ENCODE results near the gene HDGFL1. TPM values are rescaled to one million over a fixed set of nuclear protein-coding genes. Genes with fewer than 3 reads are reported as not detected.

HDGFL1 gene
- total RNA-seq, 1 experiment from 2014 or later, result not detected

DNA sequence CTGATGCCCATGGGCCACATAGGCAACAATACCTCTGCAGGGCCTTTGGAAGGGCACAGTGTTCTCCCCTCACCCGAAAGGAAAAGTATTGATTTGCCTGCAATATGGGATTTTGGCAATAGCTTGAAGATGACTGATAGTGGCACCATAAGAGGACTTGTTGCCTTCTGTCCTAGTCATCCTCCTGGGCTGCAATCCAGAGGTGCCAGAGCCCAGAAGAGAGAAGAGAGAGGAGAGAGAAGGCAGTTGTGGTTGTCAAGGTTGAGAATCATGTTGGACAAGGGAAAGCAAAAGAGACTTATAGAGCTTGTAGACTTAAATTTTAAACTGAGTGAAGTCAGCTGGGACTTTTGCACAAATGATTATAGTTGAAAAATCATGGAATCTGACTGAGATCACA lies 14.6 kb downstream of the HDGFL1 start (continued):
- TF ChIP-seq AFF4 (CRISPR knock-in tag; IDR thresholded peaks at IDR 0.05; ENCODE audit: borderline replicate concordance), result no peak

DNA sequence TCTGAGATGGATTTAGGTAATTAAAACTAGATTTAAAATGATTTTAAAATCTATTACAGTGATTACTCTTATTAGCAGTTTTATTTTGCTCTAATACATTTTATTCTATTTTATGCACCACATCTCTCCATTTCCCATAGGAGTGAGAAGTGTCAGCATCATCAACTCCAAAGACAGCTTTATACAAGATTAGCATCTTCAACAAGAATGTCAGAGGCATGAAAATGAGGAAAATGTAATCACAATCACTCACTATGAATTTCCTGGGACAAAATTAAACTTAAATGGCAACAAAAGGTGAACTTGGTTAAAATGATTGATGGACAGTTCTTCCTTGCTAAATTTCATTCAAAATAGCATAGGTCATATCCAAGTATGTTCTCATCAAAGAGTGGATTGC lies 19.8 kb downstream of the HDGFL1 start:
- DNase-seq (ENCODE audit: low spot score) (no peak), ATAC-seq (no peak)
- no peak overlapping the region for H3K27ac Mint-ChIP-seq
- no peaks in the 10 kb centered on the region for H3K27me3 Mint-ChIP-seq (ENCODE audit: low read depth)
- POLR2A ChIA-PET, result no interaction called here
- H3K9me3 Mint-ChIP-seq, result no peaks in the 10 kb centered on the region
- H3K36me3 Mint-ChIP-seq, result no peaks in the 10 kb centered on the region
- no peak overlapping the region for H3K4me3 Mint-ChIP-seq
- CTCF ChIA-PET, result no interaction called here
- H3K4me1 Mint-ChIP-seq, result peaks cover 16% of the 10 kb centered on the region
- TF ChIP-seq ZNF138 (CRISPR knock-in tag; conservative IDR thresholded peaks at IDR 0.05), result no peak
- no peak for TF ChIP-seq ZNF317 (CRISPR knock-in tag; IDR thresholded peaks at IDR 0.05; ENCODE audit: borderline replicate concordance, low read depth)
- TF ChIP-seq EMX1 (CRISPR knock-in tag; IDR thresholded peaks at IDR 0.05), result no peak
- no peak for TF ChIP-seq OVOL2 (CRISPR knock-in tag; IDR thresholded peaks at IDR 0.05; ENCODE audit: borderline replicate concordance)
- no peak for TF ChIP-seq JAZF1 (CRISPR knock-in tag; IDR thresholded peaks at IDR 0.05)
- TF ChIP-seq ATF1 (CRISPR knock-in tag; IDR thresholded peaks at IDR 0.05), result no peak
- no peak for TF ChIP-seq GABPB1 (CRISPR knock-in tag; IDR thresholded peaks at IDR 0.05)
- TF ChIP-seq ETV6 (CRISPR knock-in tag; IDR thresholded peaks at IDR 0.05), result no peak
- no peak for TF ChIP-seq NR2C2 (CRISPR knock-in tag; IDR thresholded peaks at IDR 0.05)
- TF ChIP-seq FOXJ3 (CRISPR knock-in tag; IDR thresholded peaks at IDR 0.05; ENCODE audit: borderline replicate concordance), result no peak
- TF ChIP-seq PRRX2 (CRISPR knock-in tag; IDR thresholded peaks at IDR 0.05), result no peak

- Mint-ChIP-seq H3K9me3 (0 out of 2 replicates have a peak, but pooled peaks cover 3% of the 10 kb centered on the region), H3K27me3 (ENCODE audit: low read depth) (no peaks in the 10 kb centered on the region), H3K27ac (no peak overlapping the region), H3K36me3 (no peaks in the 10 kb centered on the region), H3K4me1 (peaks cover 6% of the 10 kb centered on the region), H3K4me3 (no peak overlapping the region)
- ChIA-PET POLR2A (no interaction called here), CTCF (no interaction called here)
- TF ChIP-seq CREM (CRISPR knock-in tag; IDR thresholded peaks at IDR 0.05) (no peak), GTF2I (CRISPR knock-in tag; conservative IDR thresholded peaks at IDR 0.05) (no peak), NR1H2 (CRISPR knock-in tag; IDR thresholded peaks at IDR 0.05) (no peak), ELF4 (CRISPR knock-in tag; IDR thresholded peaks at IDR 0.05; ENCODE audit: low read depth) (no peak), FOXJ3 (CRISPR knock-in tag; IDR thresholded peaks at IDR 0.05; ENCODE audit: borderline replicate concordance) (no peak), USF1 (CRISPR knock-in tag; IDR thresholded peaks at IDR 0.05) (no peak), ZNF671 (CRISPR knock-in tag; IDR thresholded peaks at IDR 0.05) (no peak), NR2C2 (CRISPR knock-in tag; IDR thresholded peaks at IDR 0.05) (no peak)
- DNase-seq (ENCODE audit: low spot score) (no peak), ATAC-seq (no peak)
These were observed 21.1 kb downstream of the HDGFL1 start for GRCh38 chr6:22590423-22590822.

DNA sequence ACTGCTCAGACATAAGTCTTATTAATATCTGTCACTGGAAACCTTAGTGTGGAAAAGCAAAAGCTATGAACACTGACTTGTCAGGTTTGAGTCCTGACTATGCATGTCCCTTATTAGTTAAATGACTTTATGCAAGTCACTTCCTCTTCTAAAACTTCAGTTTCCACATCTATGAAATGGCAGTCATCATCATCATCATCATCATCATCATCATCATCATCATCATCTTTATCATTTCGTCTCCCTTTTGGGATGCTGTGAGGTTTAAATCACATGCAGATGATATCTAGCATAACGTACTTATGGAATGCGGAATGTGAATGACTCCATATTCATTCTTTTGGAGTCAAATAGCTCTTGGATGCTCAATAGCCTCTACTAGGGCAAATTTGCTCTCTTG lies 24.5 kb downstream of the HDGFL1 start:
- POLR2A ChIA-PET, result no interaction called here
- DNase-seq (ENCODE audit: low spot score) (no peak), ATAC-seq (no peak)
- Mint-ChIP-seq H3K27me3 (ENCODE audit: low read depth) (no peaks in the 10 kb centered on the region), H3K9me3 (peaks cover 3% of the 10 kb centered on the region; the same call in 1 of the 2 replicates), H3K27ac (no peak overlapping the region), H3K4me3 (no peak overlapping the region), H3K4me1 (peaks cover 8% of the 10 kb centered on the region), H3K36me3 (no peaks in the 10 kb centered on the region)
- CTCF ChIA-PET, result no interaction called here
- TF ChIP-seq ZNF416 (CRISPR knock-in tag; IDR thresholded peaks at IDR 0.05) (no peak), E2F1 (CRISPR knock-in tag; IDR thresholded peaks at IDR 0.05) (no peak), RORB (CRISPR knock-in tag; IDR thresholded peaks at IDR 0.05) (no peak), NR3C1 (CRISPR knock-in tag; conservative IDR thresholded peaks at IDR 0.05; ENCODE audit: low read depth) (no peak), NFE2L1 (CRISPR knock-in tag; IDR thresholded peaks at IDR 0.05) (no peak)
- TF ChIP-seq, protein P1, sequence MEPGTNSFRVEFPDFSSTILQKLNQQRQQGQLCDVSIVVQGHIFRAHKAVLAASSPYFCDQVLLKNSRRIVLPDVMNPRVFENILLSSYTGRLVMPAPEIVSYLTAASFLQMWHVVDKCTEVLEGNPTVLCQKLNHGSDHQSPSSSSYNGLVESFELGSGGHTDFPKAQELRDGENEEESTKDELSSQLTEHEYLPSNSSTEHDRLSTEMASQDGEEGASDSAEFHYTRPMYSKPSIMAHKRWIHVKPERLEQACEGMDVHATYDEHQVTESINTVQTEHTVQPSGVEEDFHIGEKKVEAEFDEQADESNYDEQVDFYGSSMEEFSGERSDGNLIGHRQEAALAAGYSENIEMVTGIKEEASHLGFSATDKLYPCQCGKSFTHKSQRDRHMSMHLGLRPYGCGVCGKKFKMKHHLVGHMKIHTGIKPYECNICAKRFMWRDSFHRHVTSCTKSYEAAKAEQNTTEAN (CRISPR knock-in tag; IDR thresholded peaks at IDR 0.05), result no peak
- TF ChIP-seq, protein P2, sequence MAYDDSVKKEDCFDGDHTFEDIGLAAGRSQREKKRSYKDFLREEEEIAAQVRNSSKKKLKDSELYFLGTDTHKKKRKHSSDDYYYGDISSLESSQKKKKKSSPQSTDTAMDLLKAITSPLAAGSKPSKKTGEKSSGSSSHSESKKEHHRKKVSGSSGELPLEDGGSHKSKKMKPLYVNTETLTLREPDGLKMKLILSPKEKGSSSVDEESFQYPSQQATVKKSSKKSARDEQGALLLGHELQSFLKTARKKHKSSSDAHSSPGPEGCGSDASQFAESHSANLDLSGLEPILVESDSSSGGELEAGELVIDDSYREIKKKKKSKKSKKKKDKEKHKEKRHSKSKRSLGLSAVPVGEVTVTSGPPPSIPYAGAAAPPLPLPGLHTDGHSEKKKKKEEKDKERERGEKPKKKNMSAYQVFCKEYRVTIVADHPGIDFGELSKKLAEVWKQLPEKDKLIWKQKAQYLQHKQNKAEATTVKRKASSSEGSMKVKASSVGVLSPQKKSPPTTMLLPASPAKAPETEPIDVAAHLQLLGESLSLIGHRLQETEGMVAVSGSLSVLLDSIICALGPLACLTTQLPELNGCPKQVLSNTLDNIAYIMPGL (CRISPR knock-in tag; IDR thresholded peaks at IDR 0.05), result no peak
